Measurements from ENCODE around the gene TMEM138.

DNA sequence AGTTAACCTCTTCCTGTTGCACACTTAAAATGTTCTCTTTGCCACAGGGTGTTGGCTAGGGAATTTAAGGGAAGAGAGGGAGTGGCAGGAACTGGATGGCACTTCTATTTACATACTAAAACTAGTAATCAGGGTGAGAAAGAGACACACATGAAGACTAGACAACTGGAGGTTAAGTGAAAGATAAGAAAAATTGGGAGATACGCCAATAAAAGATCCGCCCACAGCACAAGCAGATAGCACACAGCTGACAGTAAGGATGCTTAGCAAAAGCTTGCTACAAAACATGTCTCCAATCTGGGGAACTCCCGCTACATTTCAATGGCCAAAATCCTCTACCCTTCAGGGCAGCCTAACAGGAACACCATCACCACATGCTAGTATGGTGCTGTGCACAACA lies 54.8 kb downstream of the TMEM138 start:
- TF ChIP-seq CEBPB (IDR thresholded peaks at IDR 0.05; ENCODE audit: low read depth, low read length): no peak
- TF ChIP-seq, protein P1, sequence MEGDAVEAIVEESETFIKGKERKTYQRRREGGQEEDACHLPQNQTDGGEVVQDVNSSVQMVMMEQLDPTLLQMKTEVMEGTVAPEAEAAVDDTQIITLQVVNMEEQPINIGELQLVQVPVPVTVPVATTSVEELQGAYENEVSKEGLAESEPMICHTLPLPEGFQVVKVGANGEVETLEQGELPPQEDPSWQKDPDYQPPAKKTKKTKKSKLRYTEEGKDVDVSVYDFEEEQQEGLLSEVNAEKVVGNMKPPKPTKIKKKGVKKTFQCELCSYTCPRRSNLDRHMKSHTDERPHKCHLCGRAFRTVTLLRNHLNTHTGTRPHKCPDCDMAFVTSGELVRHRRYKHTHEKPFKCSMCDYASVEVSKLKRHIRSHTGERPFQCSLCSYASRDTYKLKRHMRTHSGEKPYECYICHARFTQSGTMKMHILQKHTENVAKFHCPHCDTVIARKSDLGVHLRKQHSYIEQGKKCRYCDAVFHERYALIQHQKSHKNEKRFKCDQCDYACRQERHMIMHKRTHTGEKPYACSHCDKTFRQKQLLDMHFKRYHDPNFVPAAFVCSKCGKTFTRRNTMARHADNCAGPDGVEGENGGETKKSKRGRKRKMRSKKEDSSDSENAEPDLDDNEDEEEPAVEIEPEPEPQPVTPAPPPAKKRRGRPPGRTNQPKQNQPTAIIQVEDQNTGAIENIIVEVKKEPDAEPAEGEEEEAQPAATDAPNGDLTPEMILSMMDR (conservative IDR thresholded peaks at IDR 0.05; ENCODE audit: low read depth, low read length): no peak
- TF ChIP-seq RCOR1 (IDR thresholded peaks at IDR 0.05; ENCODE audit: insufficient replicate concordance, low read length): no peak
- no peak for TF ChIP-seq RFX5 (IDR thresholded peaks at IDR 0.05; ENCODE audit: low read depth, low read length)
- TF ChIP-seq MAZ (IDR thresholded peaks at IDR 0.05; ENCODE audit: borderline replicate concordance, low read depth, low read length): no peak
- no peak for TF ChIP-seq SMC3 (IDR thresholded peaks at IDR 0.05; ENCODE audit: low read depth, low read length)
- no peak for TF ChIP-seq POLR2A (IDR thresholded peaks at IDR 0.05; ENCODE audit: low read depth, low read length)
- TF ChIP-seq, protein P2, sequence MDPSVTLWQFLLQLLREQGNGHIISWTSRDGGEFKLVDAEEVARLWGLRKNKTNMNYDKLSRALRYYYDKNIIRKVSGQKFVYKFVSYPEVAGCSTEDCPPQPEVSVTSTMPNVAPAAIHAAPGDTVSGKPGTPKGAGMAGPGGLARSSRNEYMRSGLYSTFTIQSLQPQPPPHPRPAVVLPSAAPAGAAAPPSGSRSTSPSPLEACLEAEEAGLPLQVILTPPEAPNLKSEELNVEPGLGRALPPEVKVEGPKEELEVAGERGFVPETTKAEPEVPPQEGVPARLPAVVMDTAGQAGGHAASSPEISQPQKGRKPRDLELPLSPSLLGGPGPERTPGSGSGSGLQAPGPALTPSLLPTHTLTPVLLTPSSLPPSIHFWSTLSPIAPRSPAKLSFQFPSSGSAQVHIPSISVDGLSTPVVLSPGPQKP (IDR thresholded peaks at IDR 0.05; ENCODE audit: borderline replicate concordance, low read depth, low read length): no peak
- no peak for TF ChIP-seq MAFK (IDR thresholded peaks at IDR 0.05; ENCODE audit: low read depth, low read length)
- TF ChIP-seq, protein P3, sequence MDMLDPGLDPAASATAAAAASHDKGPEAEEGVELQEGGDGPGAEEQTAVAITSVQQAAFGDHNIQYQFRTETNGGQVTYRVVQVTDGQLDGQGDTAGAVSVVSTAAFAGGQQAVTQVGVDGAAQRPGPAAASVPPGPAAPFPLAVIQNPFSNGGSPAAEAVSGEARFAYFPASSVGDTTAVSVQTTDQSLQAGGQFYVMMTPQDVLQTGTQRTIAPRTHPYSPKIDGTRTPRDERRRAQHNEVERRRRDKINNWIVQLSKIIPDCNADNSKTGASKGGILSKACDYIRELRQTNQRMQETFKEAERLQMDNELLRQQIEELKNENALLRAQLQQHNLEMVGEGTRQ (IDR thresholded peaks at IDR 0.05; ENCODE audit: low read depth, low read length): no peak

All from IMR-90 (cell line).